PC-3 (cell line): ENCODE data around the gene EIF3B.

Source experiments
- EZH2 ChIP-seq: fragments of 300-600 bp; sonication (generic); IDR thresholded peaks from one replicate; pipeline ENCODE4 v1.6.1; 2017; ENCODE audit warnings: antibody characterized with exemption, mild to moderate bottlenecking, low read length; ENCODE audit not compliant: unreplicated experiment
- EZH2phosphoT487 ChIP-seq: fragments of 300-600 bp; sonication (generic); IDR thresholded peaks from 2 replicates; pipeline ENCODE4 v1.6.1; 2018; ENCODE audit warnings: mild to moderate bottlenecking, antibody characterized with exemption, low read length, borderline replicate concordance
- TF ChIP-seq, protein P1 (sequence below): fragments of 300-600 bp; sonication (generic); conservative IDR thresholded peaks from 2 replicates; pipeline ENCODE4 v1.5.1; 2017; ENCODE audit warnings: antibody characterized with exemption, low read depth, mild to moderate bottlenecking, low read length

DNA sequence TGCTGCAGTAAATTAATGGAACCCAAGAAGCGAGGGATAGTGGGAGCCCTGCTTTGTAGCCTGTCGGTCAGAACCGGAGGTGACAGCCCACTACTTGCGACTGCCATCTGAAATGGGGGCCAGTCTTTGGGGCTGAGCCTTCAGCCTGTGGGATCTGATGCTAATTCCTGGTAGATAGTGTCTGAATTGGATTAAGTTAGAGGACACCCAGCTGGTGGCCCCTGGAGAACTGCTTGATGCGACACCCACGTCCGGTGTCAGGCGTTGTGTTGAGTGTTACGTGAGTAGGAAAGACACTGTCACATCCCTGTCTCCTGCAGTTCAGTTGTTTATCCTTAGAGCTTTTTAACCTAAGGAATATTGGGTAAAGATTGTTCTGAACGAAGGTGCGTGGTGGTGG, 5.0 kb downstream of the EIF3B start:
- TF ChIP-seq EZH2 (no peak), EZH2phosphoT487 (no peak)
- TF ChIP-seq, protein P1, sequence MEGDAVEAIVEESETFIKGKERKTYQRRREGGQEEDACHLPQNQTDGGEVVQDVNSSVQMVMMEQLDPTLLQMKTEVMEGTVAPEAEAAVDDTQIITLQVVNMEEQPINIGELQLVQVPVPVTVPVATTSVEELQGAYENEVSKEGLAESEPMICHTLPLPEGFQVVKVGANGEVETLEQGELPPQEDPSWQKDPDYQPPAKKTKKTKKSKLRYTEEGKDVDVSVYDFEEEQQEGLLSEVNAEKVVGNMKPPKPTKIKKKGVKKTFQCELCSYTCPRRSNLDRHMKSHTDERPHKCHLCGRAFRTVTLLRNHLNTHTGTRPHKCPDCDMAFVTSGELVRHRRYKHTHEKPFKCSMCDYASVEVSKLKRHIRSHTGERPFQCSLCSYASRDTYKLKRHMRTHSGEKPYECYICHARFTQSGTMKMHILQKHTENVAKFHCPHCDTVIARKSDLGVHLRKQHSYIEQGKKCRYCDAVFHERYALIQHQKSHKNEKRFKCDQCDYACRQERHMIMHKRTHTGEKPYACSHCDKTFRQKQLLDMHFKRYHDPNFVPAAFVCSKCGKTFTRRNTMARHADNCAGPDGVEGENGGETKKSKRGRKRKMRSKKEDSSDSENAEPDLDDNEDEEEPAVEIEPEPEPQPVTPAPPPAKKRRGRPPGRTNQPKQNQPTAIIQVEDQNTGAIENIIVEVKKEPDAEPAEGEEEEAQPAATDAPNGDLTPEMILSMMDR, result no peak
